ENCODE results near the gene TSSK6.
"Not testable (repeated sequence)": the region's sequence is repeated elsewhere in the genome, so short reads cannot be mapped to it uniquely, and the experiment has no call there.

TSSK6 gene

GRCh38 chr19:19486343-19487076 is 28.8 kb downstream of the TSSK6 start:
- no peak for DNase-seq

GRCh38 chr19:19485998-19486290 is 29.4 kb downstream of the TSSK6 start:
- DNase-seq: no peak

DNA sequence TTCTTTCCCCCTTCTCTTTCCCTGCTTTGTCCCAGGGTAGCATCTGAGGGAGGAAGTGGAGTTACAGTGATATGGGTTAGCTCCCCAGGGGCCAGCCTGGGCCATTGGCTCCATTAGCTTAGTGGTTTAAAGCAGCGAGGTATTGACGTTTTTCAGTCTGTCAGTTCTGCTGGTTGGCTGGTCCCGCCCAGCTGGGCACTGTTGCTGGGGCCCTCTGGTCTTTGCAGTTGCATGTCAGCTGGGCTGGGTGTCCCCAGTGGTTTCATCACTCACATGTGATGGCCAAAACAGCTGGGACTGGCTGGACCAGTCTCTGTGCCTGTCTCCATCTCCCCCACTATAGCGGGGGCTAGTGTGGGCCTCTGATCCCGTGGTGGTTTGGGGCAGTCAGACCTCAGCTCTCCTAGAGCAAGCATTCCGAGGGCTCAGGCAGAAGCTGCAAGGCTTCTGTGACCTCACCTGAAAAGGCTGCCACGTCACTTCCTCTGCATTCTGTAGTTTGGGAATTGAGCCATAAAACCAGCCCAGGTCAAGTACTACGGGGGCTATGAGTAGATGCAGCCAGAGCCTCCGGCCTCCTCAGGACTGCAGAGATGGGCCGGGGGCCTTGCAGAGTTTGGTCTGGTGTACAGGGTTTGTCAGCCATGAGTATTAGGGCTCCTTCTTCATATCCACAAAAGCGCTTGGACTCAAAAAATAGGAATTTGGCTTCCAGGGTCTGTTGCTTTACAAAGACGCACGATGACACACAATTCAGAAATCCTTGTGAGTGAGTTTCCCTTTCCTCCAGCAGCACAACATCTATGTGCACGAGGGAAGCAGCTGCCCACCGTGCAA is 30.0 kb downstream of the TSSK6 start:
- DNase-seq: no peak

DNA sequence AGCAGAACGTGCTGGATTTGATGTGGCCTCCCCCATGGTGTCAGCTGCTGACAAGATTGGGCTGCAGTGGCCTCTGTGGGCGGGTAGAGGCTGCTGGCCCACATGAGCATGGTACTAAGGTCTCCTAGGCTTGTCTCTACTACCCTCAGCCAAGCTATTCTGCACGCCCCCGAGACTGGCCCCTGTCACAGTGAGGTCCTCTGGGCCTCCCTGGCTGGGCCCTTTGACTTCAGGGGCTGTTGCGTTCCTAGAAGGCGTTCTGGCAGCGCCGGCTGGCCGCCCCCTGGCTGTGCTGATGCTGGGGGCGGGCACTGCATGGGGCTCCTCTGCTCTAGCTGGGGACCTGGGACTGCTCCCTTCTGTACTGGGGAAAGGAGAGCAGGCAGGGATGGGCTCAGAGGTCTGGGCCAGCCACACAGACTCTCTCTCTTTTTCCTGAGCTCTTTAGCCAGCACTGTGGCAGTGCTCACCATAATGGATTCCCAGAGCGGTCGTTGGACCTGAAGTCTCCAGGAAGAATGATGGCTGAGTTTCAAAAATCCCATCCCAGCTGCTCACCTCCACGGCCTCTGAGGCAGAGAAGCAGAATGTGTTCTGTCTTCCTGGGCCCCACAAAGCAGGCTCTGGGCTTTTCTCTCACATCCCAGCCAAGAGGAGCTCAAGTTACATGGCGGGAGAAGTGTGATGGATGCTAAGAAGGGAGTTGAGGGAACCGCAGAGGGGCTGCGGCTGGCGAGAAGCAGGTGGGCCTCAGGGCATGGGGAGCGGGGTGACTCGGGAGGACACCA is 32.3 kb downstream of the TSSK6 start:
- no peak for DNase-seq

DNA sequence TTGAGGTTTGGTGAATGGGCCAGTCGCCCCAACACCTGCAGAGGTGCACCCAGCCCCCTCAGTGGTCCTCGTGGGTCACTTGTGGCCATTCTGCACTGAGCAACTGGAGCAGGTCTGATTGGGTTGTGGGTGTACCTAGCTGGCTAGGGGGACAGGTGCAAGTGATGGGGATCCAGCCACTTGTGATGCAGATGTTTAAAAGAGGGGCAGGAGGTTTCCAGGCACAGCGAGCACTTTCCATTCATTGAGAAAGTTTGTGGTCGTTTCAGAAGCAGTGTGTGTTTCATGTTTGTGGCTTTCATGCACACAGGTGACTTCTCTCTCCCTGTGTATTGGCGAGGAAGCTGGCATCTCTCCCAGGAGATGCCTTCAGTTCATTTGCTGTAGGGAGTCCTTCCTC is 34.7 kb downstream of the TSSK6 start:
- no peak for DNase-seq

DNA sequence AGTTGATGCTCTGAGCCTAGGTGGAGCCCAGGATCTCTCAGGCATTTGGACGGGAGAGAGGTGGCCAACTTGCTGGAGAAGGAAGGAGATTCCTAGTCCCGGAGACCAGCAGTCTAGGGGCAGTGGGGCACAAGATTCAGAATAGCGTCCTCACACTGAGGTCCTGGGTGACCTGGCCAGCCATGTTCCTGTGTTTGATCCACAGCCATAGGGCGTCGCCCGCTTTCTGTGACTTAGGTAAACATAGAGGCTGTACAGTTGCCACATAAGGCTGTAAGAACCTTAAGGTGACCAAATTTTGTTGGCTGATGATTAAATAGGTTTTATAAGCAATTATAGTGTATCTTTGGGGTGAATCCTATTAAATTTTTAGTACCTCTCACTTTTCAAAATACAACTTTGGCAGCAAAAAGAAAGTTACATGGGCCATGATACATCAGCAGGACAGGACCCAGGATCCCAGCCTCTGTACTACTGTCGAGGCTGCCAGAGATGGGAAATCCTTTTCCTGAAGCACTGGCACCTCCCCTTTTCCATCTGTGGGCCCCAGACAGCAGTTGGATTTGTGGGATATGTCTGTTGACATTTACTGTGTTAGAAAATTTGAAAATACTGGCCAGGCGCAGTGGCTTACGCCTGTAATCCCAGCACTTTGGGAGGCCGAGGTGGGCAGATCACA is 37.5 kb downstream of the TSSK6 start:
- DNase-seq: no peak

DNA sequence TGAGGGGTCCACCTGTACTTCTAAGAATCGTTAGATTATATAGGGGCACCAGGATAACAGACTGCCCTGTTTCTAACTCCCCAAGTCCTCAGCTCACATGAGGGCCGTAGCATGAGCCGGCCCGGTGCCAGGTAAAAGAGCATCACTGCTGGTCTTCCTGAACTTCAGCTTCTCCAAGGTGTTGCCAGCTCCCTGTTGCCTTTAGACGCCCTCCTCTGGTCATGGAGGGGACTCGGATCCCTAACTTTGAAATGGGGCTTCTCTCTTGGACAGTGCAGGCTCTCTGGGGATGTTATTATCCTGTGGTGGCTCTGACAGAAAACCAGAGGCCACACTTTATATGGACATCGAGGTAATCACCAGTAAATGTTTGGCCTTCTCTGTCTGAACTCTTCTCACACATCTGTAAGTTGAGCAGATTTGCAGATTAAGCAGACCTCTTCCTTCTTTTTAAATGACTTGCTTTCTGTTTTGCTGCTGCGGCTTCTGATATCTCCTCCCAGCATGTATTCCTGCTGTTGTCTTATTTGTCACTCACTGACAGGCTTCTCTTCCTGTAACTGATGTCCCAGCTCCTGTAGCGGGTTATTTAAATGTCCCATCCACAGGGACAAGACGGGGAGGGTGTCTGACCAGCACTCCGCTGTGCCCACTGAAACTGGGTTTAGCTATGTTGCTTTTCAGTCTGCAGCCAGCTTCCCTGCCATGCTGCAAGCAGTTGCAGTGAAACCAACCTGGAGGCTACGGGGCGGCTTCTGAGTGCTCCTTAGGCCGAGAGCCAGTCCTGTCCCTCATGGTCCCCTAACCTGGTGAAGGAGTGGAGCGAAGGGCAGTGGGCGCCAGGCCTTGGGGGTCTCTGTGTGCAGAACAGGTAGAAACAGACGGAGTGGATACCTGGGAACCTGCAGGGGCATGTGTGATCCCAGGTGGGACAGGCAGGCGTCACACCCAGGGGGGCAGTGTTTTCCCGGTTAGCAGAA is 39.2 kb downstream of the TSSK6 start:
- no peak for DNase-seq

GRCh38 chr19:19475015-19475765 is 40.2 kb downstream of the TSSK6 start:
- no peak for DNase-seq

DNA sequence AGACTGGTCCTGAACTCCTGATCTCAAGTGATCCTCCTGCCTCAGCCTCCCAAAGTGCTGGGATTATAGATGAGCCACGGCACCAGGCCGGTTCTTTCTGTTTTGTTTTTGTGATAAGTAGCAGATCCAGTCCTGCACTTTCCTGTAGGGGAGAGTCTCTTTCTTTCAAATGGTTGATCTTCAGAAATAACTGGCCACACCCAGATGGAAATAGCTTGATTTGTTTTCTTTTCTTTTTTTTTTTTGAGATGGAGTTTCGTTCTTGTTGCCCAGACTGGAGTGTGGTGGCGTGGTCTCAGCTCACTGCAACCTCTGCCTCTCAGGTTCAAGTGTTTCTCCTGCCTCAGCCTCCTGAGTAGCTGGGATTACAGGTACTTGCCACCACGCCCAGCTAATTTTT is 43.2 kb downstream of the TSSK6 start:
- not testable (repeated sequence) for DNase-seq

DNA sequence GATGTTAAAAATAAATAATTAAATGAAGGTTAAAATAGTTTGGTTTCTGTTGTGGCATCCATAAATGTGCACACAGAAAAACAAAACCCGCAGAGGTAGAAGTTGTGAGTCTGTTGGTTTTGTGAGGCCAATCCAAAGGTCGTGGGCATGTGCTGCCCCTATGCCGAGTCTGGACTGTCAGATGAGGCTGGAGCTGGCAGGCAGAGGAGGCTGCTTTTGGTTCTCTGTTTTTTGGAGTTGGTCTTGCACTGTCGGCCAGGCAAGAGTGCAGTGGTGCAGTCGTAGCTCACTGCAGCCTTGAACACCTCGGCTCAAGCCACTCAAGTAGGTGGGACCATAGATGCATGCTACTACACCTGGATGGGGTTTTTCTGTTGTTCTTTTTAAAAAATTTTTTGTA is 43.7 kb downstream of the TSSK6 start:
- no peak for DNase-seq

- no peak for DNase-seq
Observed at GRCh38 chr19:19470579-19470978, 44.8 kb downstream of the TSSK6 start.

GRCh38 chr19:19468424-19469050 is 46.8 kb downstream of the TSSK6 start:
- DNase-seq: no peak

DNA sequence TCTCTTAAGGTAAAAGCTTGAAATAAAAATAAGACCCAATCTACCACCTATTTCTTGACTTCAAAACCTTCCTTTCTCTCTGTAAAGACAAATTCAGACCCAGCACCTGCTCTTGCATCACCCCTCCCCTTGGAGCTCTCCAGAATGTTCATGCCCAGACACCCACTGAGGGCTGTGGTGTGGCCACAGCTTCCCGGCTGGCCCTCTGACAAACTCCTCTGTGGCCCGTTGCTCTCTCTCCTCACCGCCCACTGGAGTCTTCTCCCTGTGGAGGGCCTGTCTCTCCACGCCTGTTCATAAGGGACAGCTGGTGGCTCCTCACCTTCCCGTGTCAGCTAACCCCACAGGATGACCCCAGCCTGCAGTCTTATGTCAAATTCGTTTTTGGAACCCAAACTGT is 49.1 kb downstream of the TSSK6 start:
- no peak for DNase-seq

- no peak for DNase-seq
Observed at GRCh38 chr19:19465436-19466070, 49.8 kb downstream of the TSSK6 start.

DNA sequence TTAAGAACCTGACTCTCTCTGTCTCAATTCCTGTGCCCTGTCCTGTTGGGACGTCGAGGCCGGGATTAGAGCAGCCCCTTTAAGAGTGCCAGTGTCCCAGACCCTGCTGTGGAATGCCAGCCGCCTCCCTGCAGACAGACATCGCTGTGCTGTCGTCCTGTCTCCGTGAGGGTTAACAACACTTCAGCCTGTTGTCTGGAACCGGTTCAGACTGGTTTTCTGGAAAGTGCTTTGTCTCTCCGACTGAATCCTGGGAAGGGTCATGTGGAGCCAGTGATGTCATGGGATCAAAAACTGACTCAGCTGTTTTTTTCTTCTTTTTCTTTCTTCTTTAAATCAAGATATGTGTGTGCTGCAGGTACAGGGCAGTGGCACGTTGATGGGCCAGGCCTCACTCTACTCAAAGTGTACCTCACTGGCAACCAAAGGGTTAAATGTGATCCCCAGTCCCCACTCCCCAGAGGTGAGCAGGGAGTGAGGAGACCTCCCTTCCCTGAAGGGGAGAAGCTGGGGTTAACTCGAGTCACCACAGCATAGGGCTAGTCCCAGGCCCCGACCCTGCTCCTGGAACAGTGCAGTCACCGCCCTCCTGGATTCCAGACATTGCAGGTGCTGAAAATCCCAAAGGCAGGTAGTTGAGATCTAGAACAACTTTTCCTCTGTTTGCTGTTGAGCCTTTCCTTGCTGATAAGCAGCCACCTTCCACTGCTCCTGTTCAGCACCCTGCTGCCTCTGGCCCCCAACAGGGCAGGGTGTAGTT is 50.8 kb downstream of the TSSK6 start:
- no peak for DNase-seq
